HG02610 (cell line): ENCODE data around the gene FMNL3.
A peak's percentile ranks its signal among the peaks of the same experiment; 100 is the strongest.
"Not testable (repeated sequence)": the region's sequence is repeated elsewhere in the genome, so short reads cannot be mapped to it uniquely, and the experiment has no call there.

ENCODE experiments used
- ATAC-seq: cut with Tn5 transposase; IDR thresholded peaks from one replicate; pipeline ENCODE4 v1.9.1; 2021; ENCODE audit warnings: mild to moderate bottlenecking, moderate library complexity; ENCODE audit not compliant: unreplicated experiment

The FMNL3 gene

DNA sequence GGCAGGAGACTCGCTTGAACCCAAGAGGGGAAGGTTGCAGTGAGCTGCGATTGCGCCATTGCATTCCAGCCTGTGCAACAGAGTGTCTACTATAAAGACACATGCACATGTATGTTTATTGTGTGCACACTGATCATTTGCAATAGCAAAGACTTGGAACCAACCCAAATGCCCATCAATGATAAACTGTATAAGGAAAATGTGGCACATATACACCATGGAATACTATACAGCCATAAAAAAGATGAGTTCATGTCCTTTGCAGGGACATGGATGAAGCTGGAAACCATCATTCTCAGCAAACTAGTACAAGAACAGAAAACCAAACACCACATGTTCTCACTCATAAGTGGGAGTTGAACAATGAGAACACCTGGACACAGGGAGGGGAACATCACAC is 6.7 kb upstream of the FMNL3 start:
- not testable (repeated sequence) for ATAC-seq

DNA sequence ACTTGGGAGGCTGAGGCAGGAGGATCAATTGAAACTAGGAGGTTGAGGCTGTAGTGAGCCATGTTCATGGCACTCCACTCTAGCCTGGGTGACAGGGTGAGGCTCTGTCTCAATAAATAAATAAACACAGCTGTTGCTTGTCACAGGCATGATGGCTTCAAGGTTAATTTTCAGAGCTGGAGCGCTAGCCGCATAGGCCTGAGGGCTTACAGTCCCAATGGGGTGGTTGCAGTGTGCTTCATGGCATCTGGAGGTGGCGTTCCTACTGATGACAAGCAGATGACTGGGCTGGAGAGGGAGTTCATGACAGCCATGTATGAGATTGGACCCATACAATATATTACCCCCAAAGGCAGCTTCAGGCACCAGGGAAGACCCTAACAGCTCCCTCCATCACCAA is 1.6 kb upstream of the FMNL3 start:
- no peak for ATAC-seq

DNA sequence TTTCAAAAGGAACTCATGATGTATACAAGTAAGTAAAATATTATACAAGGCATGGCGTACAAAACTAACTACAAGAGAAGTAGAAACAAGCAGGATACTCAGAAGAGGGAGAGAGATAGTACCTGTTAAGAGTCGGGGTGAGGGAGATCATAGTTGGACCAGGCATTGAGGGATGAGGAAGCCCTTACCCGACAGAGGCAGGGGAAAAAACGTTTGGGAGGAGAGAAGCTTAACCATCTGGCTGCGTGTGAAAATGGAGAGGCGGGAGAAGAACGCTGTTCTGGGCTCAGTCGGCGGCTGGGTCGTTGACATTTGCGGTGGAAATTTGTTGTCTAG is 575 bp upstream of the FMNL3 start:
- ATAC-seq = no peak

DNA sequence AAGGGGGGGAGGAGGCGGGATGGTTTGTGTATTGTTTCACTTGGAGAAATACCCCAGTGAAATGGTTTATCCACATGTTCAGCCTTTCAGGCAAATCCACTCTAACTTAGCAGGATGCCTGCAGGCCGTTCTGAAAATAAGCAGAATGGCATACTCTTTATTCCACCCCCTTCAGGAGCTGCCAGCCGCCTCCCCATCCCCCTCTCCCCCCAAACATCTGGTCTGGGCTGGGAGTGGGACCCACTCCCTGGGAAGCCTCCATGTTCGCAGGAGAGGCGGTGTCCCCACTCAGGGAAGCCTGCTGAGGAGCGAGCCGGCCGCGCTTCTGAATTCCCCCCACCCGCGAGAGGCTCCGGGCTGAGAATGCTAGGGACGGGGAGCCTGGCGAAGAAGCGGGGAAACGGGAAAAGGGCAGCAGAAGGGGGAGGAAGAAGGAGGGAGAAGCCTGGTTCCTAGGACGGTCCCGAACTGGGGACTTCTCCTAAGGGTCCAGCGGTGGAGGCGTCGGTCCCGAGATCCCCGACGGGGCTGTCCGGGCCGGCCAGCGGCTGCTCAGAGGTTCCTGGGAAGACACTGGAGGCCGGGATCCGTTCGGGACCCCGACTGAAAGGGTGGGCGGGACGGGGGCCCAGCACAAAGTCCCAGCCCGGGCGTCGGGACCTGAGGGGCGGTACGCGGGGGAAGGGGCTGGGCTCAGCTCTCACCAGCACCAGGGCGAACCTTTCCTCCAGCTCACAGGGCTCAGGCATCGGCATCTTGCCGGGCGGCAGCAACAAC is 666 bp downstream of the FMNL3 start:
- peak; percentile 20 for ATAC-seq

DNA sequence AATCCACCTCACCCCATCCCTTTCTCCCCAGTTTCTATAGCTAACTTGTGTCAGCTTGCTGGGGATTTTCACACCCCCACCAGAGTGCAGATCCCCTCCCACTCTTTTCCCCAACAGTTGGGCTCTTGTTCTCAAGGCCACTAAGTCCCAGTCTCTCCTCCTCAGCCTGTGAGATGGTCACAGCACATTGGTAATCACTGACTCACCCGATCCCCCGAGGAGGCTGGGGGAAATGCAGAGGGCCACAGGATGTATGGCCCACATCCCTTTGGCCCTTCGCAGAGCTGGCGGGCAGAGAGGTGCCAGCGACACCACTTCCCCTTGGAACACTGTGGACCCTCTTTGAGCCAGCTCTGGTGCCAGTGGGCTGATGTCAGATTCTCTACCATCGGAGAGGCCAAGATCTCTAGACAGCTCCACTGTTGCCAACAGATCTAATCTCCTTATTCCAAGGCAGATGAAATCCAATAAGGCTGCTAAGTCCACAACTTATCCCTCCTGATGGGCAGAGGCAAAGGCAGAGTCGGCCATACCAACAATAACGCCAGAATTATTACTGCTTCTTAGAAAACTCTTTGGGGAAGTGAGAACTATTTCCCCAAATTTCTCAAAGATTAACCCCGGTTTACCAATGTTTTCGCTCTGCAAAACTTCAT is 1.6 kb downstream of the FMNL3 start:
- peak; percentile 24 for ATAC-seq

DNA sequence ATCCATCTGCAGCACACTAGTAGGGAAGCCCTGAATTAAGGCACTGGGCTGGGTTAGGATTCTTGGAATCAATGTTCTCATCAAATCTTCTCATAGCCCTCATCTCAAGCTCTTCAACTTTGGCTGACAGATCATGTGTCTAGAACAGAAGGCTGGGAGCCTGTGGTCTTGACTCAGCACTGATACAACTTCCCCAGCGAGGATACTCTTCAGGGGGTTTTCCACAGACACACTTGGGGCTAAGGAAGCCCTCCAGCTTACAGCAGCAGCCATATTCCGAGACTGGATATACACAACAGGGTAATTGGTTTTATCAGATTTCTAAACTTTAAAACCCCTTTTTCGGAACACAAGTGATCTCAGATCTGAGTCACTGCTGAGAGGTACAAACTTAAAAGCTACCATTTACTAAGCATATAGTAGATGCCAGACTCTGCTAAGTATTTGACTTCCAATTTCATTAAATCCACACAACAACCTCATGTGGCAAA is 3.5 kb downstream of the FMNL3 start:
- no peak for ATAC-seq

DNA sequence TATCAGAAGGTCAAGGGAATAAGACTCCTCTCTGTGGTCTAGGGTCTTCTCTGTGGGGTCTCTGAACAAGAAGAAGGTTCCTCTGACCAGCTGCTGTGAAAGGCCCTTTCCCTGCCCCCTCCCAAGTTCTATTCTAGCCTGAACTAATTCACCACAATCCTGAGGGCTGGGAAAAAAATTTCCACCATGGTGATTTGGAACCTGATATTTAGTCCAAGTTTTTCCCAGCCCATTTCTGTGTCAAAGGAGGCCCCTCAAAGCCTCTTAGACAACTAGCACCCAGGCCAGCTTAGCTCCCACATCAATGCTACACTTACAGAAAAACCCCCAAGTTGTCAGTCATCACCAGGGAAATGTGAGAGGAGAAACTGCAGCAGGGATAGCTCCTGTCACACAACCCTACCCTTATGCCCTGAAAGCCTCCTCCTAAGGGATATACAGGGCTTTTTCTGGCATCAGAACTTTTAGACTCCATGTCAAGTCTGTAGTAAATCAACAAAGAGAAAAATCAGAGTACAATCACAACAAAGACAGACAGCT is 4.5 kb downstream of the FMNL3 start:
- no peak for ATAC-seq

DNA sequence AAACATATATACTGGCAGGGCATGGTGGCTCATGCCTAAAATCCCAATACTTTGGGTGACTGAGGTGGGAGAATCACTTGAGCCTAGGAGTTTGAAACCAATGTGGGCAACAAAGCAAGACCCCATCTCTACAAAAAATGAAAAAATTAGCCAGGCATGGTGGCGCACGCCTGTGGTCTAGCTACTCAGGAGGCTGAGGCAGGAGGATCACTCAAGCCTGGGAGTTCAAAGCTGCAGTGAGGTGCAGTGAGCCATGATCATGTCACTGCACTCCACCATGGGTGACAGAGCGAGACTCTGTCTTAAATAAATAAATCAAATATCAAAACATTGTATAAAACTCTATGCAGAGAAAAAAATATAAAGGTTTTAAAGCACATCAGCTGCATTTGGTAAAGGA is 5.2 kb downstream of the FMNL3 start:
- ATAC-seq = no peak

DNA sequence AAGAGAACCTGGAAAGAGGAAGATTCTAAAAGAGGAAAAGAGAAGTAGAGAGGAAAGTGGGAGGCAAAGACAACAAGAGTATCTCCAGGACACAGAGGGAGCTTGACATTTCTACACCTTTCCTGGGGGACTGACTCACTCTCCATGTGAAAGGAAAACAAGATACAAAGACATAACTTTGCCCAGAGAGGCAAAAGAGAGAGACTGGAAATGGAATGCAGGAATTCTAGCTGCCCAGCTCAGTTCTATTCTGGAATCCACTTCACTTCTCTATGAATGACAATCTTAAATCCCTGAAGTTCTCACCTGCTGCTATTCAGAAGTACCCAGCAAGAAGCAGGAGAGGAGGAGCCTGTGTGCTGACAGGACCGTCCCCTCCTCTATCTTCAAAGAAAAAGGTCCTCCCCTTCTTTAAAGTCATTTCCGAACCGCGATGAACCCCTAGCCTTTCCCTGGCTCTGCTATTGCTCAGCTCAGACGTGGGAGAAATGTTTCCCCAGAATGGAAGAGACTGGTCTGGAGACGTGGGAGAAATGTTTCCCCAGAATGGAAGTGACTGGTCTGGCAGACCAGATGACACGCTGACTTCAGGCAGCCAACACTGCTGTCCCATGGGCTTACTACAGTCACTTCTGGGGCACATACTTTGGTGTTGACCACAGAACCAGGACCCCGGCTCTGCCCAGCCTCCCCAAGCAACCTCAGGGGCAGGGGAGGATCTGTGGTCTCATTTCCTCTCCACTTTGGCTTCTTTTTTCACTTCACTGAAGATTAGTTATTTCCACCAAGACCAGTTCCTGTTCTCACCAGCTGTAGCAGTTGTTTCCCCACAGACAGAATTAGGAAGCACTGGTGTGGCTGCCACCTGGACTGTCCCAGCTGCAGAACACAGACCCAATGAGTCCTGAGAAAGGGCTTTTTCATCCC is 8.3 kb downstream of the FMNL3 start:
- peak; percentile 80 for ATAC-seq

DNA sequence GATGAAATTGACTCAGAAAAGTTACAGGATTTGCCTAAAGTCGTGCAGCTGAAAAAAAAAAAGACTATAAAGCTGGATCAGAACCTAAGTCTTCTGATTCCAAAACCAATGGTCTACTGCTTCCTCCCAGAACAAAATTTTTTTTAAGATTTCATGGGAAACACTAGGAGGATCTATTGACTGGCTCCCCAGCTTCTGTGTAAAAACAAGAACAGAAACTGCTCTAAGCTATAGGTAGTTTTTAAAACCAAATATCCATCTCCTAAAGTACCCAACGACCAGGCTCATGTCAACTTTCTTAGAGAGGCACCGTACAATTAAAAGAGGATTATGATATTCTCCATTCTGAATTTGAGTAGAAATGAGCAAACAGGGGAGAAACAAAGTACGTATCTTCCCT is 9.4 kb downstream of the FMNL3 start:
- ATAC-seq = no peak

DNA sequence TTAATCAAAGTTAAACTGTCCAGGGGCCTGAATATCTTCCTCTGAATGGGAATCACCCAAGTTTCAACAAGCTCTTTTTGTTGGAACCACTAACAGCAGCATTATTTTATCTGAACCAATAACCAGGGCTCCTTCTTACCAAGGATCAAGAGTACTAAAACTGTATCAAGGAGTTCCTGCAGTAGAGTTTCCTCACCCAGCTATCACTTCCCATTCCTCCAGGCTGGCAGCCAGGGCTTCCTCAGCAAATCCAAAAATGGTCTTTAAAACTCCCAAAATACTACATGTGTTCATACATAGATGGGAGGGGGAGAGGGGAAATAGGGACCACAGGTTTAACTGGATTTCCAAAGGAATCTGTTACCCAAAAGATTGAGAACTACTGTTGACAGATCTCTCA is 10.5 kb downstream of the FMNL3 start:
- ATAC-seq = no peak

DNA sequence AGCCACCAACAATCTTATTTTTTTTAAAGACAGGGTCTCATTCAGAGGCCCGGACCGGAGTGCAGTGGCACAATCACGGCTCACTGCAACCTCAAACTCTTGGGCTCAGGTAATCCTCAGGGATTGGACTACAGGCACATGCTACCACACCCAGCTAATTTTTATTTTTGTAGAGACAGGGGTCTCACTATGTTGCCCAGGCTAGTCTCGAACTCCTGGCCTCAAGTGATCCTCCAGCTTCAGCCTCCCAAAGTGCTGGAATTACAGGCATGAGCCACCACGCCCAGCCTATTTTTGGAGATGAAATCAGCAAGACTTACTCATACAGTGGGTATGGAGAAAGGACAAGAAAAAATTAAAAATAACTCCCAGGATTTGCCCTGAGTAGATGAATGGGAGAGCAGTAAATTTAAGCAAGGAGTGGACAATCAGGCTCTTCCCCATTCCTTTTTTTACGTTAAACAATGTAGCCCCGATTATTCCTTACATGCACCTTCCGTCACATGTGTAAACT is 13.2 kb downstream of the FMNL3 start:
- no peak for ATAC-seq

DNA sequence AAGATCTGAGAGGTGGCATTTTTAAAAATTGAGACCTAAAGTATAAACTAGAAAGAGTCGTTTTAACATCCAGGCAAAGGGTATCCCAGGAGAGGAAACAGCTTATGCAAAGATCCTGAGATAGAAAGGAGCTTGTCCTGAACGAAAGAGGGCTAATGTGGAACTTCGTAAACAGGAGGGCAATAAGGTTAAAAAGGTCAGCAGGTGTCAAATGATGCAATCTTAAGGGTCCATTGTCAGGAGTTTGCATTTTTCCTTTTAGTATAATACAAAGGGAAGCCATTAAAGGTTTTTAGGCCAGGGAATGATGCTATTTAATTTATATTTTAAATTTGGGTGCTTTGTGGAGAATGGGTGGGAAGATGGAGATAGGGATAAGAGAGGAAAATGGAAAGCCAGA is 14.4 kb downstream of the FMNL3 start:
- ATAC-seq = no peak

DNA sequence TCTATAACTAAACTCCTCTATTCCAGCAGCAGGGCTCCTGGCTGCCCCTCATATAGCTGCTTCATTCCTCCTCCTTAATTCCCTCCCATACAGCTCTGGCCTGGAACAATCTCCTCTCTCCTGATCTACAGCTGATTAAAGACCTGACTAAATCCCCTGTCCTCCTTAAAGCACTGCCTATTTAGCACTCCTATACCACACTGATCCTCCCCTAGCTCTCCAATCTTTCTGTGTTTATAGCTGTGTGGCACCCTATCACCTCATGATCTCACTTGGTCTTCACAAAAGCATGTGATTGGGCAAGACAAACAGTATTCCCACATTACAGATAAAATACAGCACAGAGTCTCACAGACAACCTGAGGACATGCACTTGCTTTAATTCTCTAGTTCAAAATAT is 17.4 kb downstream of the FMNL3 start:
- ATAC-seq = no peak

DNA sequence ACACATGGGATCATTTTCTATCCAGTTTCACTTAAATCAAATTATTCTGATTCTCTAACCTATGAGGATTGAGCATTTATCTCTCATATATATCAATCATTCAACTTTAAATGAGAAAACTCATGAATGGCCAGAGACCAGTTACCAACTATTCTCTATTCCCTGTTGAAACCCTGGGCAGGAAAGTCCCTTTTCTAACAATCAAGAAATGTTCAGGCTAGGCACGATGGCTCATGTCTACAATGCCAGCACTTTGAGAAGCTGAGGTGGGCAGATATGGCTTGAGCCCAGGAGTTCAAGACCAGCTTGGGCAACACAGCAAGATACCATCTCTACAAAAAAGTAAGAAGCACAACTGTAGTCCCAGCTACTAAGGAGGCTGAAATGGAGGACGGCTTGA is 18.0 kb downstream of the FMNL3 start:
- no peak for ATAC-seq

DNA sequence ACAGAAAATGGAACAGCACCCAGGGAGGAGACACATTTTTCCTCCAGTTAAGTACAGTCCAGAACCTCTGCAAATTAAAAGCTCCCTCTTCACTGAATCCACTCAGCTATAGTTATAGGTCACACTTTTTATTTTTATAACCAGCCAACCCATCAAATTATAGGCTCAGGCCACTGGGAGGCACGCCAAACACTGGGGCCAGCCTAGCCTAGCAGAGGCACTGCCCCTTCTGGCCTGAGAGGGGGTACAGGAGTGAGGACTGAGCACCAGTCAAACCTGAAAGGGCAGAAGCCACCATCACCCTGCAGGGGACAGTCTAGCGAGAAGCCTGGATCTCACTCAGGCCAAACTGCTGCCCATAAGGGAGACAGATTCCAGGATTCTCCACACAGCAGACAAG is 19.3 kb downstream of the FMNL3 start:
- no peak for ATAC-seq

DNA sequence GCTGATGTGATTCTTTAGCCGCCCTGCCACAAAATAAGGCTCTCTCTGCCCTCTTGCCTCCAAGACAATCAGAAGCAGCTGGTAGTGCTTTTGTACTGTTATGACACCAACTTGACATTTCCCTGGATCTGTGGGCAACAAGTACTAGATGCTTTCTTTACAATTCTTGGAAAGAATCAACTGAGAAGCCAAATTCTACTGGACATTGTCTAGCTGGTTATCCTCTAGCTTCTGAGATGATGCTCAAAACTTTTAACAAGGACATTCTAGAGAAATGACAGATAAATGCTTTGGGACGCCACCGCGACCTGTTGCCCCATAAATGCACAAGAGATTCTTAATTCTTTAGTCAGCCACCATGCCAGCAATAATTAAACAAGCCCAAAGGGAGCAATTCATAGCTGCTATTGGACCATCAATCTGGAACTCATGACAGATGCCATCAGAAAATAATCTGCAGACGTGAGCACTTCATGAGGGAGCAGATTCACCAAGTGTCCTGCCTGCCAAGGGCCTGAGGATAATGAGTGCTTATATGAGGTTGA is 22.8 kb downstream of the FMNL3 start:
- ATAC-seq = no peak

DNA sequence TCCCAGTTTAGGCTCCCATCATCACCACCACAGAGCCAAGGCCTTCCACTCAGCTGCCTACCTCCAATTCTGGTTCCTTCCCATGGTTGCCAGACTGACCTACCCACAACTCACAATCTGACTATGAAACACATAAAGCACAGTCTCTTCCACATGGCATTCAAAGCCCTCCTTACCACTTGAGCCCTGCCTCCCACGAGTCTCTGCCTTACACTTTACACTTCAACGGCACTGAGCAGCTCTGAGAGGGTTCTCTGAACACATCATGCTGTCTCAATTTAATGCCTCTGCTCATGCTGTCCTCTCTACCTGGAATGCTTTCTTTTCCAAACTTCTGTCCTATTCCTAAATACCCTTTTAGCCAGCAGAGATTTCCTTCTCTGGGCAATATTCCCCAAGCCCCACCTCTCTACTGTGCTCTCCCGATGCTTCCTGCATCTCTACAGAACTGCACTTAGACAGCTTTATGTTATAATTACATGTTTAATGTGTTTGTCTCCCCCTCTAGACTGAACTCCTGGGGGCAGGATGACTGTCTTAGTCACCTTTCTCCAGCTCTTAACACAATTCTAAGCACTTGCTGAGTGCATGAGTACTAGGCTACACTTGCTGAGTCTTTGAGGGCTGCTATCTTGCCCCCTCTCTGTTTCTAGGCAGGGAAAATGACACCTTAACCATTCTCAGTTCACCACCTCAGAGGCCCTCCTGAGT is 23.5 kb downstream of the FMNL3 start:
- no peak for ATAC-seq

DNA sequence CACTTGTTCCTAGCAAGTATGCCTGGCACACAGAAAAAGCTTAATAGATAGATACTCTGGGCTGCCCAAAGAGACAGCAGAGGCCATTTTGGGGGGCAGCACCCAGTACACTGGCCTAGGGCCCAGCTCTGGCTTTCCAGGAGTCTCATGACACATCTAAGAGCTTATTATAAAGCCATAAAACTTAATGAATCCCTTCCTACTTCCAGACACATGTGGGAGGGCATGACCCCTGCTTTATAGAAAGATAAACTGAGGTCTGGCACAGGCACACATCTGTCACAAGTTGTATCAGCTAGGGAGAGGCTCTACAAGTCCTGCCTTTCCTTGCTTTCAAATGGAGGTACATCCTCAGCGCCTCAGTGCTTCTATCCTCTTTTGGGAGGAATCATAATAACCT is 27.1 kb downstream of the FMNL3 start:
- no peak for ATAC-seq

DNA sequence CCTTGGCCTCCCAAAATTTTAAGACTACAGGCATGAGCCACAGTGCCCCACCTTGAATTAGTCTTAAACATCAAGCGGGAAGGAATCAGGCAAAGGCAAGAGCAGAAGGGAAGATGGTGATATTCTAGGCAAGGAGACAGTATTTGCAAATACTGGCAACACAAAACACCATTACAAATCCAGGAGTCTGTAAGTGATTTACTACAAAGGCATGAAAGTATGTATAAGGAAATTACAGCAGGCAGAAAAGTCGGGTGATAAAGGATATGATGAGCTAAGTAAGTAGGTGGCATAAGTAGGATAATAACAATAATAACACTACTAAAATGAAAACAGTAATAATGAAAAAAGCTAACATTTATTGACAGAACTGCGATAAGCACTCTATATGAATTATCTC is 28.5 kb downstream of the FMNL3 start:
- ATAC-seq = no peak
